BJ (cell line): ENCODE measurements around the gene B9D2. TPM values are rescaled to one million over a fixed set of nuclear protein-coding genes. Genes with fewer than 3 reads are reported as not detected.
"Not testable (repeated sequence)": the region's sequence is repeated elsewhere in the genome, so short reads cannot be mapped to it uniquely, and the experiment has no call there.

Experiments
- CTCF ChIA-PET: fragments of 350-600 bp; formaldehyde crosslinking; extraction: SDS; loops from one replicate; lab custom pipeline; 2021; ENCODE audit warnings: antibody characterized with exemption, inconsistent platforms; lab: Yijun Ruan, JAX
- POLR2A ChIA-PET: fragments of 300-600 bp; sonication (Branson Sonifier 250); formaldehyde crosslinking; extraction: SDS; loops from one replicate; lab custom pipeline; 2021; ENCODE audit warnings: antibody characterized with exemption; lab: Charles Lee
- DNase-seq: peaks from one replicate; pipeline ENCODE4 v3.0.0-alpha.2; 2011; ENCODE audit warnings: low read depth
- H3K27me3 ChIP-seq: 2 replicates; pipeline ENCODE4 v1.6.0; 2011; ENCODE audit warnings: low read length; ENCODE audit not compliant: control insufficient read depth, insufficient read depth
- H3K36me3 ChIP-seq: 2 replicates; pipeline ENCODE4 v1.5.1; 2011; ENCODE audit warnings: low read length; ENCODE audit not compliant: control insufficient read depth, insufficient read depth
- H3K4me3 ChIP-seq: 2 replicates; pipeline ENCODE4 v1.5.1; 2011; ENCODE audit warnings: low read depth, mild to moderate bottlenecking, control low read depth, low read length
- CTCF ChIP-seq: IDR thresholded peaks from 2 replicates; pipeline ENCODE4 v1.5.1; 2011; ENCODE audit warnings: low read depth, mild to moderate bottlenecking, control low read depth, inconsistent platforms, low read length, moderate library complexity; ENCODE audit not compliant: insufficient read depth
- polyA plus RNA-seq: library from polyadenylated mRNA; depleted of rRNA; stranded (reverse); fragments of >200 nt; gene quantifications from 2 replicates; pipeline ENCODE4 v1.2.3, GENCODE V29; 2011

Gene B9D2
- polyA plus RNA-seq, 1 experiment = 10.9 TPM

DNA sequence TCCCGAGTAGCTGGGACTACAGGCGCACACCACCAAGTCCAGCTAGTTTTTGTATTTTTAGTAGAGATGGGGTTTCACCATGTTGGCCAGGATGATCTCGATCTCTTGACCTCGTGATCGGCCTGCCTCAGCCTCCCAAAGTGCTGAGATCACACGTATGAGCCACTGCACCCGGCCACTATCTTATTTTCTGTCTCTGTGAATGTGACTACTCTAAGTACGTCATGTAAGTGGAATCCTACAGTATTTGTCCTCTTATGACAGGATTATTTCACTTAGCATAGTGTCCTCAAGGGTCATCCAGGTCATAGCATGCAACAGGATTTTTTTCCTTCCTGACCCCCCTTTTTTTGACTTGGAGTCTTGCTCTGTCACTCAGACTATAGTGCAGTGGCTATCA, 7.6 kb upstream of the B9D2 start:
- Histone ChIP-seq H3K27me3 (no peaks in the 10 kb centered on the region), H3K4me3 (no peak overlapping the region), H3K36me3 (no peaks in the 10 kb centered on the region; the same call in 1 of the 2 replicates)
- CTCF ChIA-PET = no interaction called here
- no peak for TF ChIP-seq CTCF
- POLR2A ChIA-PET = no interaction called here
- no peak for DNase-seq

DNA sequence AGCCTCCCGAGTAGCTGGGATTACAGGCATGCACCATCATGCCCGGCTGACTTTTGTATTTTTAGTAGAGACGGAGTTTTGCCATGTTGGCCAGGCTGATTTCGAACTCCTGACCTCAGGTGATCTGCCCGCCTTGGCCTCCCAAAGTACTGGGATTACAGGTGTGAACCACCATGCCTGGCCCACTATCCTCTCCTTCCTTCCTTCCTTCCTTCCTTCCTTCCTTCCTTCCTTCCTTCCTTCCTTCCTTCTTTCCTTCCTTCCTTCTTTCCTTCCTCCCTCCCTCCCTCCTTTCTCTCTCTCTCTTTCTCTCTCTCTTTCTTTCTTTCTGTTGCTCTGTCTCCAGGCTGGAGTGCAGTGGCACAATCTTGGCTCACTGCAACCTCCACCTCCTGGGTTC, 7.2 kb upstream of the B9D2 start:
- POLR2A ChIA-PET, H3K27me3 ChIP-seq, H3K36me3 ChIP-seq, CTCF ChIA-PET, H3K4me3 ChIP-seq, DNase-seq: not testable (repeated sequence)

DNA sequence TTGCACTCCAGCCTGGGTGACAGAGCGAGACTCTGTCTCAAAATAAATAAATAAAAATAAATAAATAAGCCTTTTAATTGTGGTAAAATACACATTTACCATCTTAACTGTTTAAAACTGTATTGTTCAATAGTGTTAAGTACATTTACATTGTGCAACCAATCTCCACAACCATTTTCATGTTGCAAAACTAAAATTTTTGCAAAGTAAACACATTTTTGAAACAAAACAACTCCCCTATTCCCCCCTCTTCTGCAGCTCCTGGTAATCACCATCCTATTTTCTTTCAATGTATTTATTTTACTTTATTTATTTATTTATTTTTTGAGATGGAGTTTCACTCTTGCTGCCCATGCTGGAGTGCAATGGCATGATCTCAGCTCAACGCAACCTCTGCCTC, 5.8 kb upstream of the B9D2 start:
- TF ChIP-seq CTCF = no peak
- no peaks in the 10 kb centered on the region for H3K27me3 ChIP-seq
- ChIA-PET POLR2A (no interaction called here), CTCF (interaction anchor here (1.6 kb wide), 1 partner anchor 75 kb away, joined by 4 read pairs; no protein-coding TSS in a partner anchor)
- no peaks in the 10 kb centered on the region; the same call in 1 of the 2 replicates for H3K36me3 ChIP-seq
- no peak for DNase-seq
- H3K4me3 ChIP-seq = no peak overlapping the region

DNA sequence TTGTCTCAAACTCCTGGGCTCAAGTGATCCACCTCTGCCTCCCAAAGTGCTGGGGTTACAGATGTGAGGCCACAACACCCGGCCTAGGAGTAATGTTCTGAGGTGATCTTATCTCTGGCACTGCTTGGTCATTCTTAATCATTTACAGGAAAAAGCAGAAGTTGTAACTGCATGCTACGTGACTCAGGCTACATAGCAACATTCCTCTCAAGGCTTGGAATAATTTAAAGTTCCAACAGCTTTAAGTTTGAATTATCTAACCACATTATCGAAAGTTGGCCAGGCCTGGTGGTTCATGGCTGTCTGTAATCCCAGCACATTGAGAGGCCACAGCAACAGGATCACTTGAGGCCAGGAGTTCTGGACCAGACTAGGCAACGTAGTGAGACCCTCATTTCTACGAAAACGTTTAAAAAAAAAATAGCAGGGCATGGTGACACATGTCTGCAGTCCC, 3.9 kb upstream of the B9D2 start:
- CTCF ChIA-PET = interaction anchor here (0.7 to 1.3 kb wide), 3 partner anchors 9 to 193 kb away, joined by 3 read pairs; partner anchors contain the start of gene TMEM91
- Histone ChIP-seq H3K27me3 (no peaks in the 10 kb centered on the region), H3K36me3 (no peaks in the 10 kb centered on the region), H3K4me3 (no peak overlapping the region)
- TF ChIP-seq CTCF = no peak
- peak; percentile 91 for DNase-seq
- POLR2A ChIA-PET = no interaction called here

DNA sequence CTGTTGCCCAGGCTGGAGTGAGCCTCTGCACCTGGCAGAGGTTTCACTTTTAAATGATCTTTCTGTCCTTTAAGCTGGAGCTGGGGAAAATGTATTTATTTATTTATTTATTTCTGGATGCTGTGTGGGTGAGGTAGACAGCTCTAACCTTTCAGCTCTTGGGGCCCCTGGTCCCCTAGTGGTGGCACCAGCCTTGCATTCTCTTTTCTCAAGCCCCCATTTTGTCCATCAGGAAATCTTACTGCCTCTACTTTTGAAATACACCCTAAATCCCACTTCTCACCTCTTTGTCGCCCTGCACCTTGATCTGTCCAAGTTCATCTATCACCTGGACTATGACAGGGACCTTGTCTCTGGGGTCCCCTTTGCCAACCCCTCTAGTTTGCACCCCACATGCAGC, 2.1 kb upstream of the B9D2 start:
- TF ChIP-seq CTCF = no peak
- no peaks in the 10 kb centered on the region for H3K36me3 ChIP-seq
- DNase-seq = no peak
- ChIA-PET CTCF (interaction anchor here (0.8 to 1.5 kb wide), 2 partner anchors 14 to 20 kb away, joined by 3 to 8 read pairs; no protein-coding TSS in a partner anchor), POLR2A (interaction anchor here (0.5 to 0.7 kb wide), 2 partner anchors 14 to 664 kb away, joined by 9 to 13 read pairs; no protein-coding TSS in a partner anchor)
- no peaks in the 10 kb centered on the region for H3K27me3 ChIP-seq
- no peak overlapping the region for H3K4me3 ChIP-seq
